ENCODE data around the gene LAPTM4A.
"Not testable (repeated sequence)": the region's sequence is repeated elsewhere in the genome, so short reads cannot be mapped to it uniquely, and the experiment has no call there.

The LAPTM4A gene

GRCh38 chr2:20074901-20075300 lies 23.5 kb upstream of the LAPTM4A start:
- no peak for FAIRE-seq

GRCh38 chr2:20074046-20074648 lies 22.7 kb upstream of the LAPTM4A start:
- FAIRE-seq: not testable (repeated sequence)

GRCh38 chr2:20073460-20073859 lies 22.0 kb upstream of the LAPTM4A start:
- FAIRE-seq: no peak

GRCh38 chr2:20072436-20073158 lies 21.2 kb upstream of the LAPTM4A start:
- FAIRE-seq: no peak

DNA sequence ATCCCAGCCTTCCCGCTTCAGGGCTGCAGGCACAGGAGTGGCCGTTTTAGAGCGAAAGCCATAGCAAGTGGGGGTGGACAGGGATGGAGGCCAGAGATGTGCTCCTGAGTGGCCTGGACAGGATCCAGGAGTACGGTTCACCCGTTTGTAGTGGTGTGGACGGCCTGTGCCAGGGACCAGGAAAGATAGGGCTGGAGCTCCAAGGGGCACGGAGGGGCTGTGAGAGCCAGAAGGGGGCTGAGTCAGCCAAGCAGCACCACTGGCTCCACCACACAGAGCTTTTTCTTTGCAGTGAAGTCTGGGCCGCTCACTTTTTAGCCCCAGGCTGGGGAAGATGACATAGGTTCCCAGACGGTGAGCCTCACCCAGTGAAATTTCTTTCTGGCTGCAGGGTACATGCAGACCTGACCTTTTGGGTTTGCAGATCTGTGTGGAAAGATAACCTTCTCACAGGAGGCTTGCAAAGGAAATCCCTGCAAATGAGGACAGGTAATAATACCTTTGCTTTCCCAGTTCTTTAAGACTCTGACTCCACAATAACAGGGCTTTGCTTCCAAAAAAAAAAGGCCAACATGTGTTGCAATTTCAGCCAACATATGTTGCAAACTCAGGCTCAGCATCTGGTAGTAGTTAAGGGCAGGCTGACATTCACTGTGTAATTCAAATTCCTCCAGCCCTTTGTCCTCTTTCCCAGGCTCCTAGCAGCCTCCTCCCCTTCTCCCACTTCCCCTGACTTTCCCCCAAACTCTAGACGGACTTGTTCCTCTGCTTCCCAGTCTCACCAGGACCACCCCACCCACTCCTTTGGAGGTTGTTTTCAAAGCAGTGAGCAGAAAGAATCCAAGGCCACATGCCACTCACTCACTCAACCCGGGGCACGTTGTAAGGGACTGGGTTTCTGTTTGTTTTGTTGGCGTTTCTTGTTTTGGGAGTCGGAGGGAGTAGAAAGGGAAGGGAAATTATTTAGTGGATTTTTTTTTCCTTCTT lies 20.3 kb upstream of the LAPTM4A start:
- no peak for FAIRE-seq

- no peak for FAIRE-seq
Measured at GRCh38 chr2:20069756-20070155, 18.3 kb upstream of the LAPTM4A start.

- FAIRE-seq: no peak
Measured at GRCh38 chr2:20067992-20068584, 16.7 kb upstream of the LAPTM4A start.

- FAIRE-seq: no peak
Measured at GRCh38 chr2:20065885-20066602, 14.6 kb upstream of the LAPTM4A start.

DNA sequence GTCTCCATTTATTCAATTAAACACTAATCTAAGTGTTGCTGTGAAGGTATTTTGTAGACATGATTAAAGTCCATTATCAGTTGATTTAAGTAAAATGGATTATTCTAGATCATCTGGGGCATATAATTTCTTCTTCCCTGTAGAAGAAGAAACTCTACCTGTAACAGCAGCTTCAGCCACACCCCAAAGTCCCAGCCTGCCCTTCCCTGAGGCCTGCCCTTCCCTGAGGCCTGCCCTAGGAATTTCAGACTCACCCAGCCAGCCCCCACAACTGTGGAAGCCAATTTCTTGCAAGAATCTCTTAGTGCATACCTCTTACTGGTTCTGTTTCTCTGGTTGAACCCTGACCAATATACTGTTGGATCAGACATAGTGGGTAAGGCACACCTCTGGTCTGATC lies 13.4 kb upstream of the LAPTM4A start:
- no peak for FAIRE-seq

- no peak for FAIRE-seq
Measured at GRCh38 chr2:20064421-20064820, 13.0 kb upstream of the LAPTM4A start.

GRCh38 chr2:20062615-20063545 lies 11.5 kb upstream of the LAPTM4A start:
- no peak for FAIRE-seq

DNA sequence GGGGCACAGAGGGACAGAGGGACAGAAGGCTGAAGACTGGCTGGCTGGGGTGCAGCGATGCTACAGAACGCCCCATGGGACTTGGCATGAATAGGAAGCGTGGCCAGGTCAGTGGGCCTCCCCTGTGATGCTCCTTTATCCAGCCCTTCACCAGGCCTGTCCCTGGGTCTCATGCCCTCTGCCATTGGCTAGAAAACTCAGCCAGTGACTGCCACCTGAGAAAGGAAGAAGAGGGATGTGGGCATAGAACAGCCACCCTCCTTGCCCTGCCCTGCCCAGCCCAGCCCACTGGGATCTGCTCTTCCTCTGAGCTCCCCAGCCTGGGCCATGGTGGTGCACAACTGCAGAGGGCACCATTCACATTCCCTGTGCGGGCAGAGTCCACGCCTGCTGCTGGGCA lies 10.5 kb upstream of the LAPTM4A start:
- FAIRE-seq: no peak

DNA sequence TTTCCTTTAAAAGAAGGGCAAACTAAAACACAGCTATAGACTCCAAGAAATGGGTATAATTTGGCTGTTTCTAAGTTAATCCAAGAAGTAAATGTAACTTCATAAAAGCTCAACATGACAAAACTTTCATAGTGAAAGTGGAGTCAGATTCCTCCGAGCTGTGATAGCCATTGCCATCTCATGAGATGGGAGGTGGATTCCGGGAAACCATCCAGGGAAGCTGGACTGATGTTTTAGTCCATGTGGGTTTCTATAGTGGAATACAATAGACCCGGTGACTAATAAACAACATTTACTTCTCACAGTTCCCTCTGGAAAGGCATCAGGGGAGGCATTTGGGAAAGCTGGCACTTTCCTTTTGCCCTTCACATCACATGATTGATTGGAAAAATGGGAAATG lies 10.0 kb upstream of the LAPTM4A start:
- FAIRE-seq: no peak

DNA sequence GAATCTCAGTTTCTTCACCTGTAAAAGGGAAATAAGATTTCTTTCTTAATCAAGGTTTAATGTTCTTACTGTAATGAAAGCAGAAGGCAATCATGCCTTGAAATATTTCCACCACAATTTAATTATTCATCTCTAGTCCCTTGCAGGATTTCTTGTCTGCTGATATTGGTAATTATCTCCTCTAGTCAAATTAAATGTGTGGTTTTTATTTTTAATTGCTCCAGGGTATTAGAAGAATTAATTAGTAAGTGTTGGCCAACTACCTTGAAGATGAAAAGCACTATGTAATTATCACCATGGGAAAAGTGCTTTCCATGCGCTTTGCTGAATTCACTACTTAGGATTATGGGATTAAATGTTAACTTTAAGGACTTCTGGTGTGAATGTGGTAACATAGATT lies 8.7 kb upstream of the LAPTM4A start:
- no peak for FAIRE-seq

- FAIRE-seq: no peak
Measured at GRCh38 chr2:20057268-20057667, 5.8 kb upstream of the LAPTM4A start.

- no peak for FAIRE-seq
Measured at GRCh38 chr2:20054931-20055330, 3.5 kb upstream of the LAPTM4A start.

GRCh38 chr2:20054119-20054518 lies 2.7 kb upstream of the LAPTM4A start:
- FAIRE-seq: no peak

DNA sequence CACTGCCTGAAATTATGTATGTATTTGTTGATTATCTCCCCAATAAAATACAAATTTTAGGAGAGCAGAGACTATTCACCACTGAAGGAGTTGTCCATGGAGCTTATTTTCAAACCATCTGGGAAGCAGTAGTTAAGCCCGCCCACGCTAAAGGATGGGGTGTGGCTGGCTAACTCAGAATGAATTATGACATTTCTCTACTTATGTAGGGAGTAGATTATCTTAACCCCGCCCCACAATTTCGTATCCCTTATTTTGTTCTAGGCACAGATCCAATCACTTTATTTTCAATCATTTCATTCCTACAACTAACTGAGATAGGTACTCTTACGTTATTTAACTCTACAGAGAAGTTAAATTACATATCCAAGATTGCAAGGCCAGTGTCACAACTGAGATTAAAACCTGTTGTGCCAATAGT lies 1.4 kb upstream of the LAPTM4A start:
- no peak for FAIRE-seq

GRCh38 chr2:20052229-20052851 lies 912 bp upstream of the LAPTM4A start:
- FAIRE-seq: no peak

DNA sequence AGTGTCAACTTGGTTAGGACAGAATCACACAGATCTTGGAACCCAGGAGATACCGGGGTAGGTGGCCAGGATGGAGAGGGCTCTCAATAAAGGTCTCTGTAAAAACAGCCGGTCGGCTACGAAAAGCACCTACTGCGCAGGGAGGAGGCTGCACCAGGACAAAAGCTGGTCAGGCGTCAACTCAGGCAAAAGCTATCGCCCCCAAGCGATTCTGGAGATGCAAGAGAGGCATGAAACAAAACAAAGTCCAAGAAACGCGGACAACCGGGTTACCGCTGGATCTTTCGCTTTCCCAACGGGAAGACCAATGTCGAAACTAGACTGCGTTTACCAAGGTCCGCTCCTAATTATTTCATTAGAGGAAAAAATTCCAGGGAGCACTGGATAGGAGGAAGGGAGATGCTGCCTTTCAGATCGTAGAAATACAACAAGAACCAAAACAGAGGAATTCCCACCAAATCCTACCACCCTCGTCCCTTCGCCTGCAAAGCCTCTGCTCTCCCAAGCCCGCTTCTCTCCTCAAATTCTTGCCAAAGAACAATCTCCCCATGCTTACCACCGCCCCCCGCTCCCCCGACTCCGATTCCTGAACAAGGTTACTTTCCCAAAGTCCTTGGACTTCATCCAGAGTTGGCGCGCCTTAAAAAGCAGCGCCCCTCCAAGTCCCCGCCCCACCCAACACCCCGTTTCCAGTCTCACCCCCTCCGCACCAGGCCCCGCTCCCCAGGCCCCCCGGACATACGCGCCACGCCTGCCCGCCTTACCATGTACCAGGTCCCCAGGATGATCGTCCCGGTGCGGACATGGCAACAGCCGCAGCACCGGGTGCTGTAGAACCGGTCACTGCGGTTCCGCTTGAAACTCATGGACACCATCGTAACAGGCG lies 539 bp downstream of the LAPTM4A start:
- FAIRE-seq: no peak
